Activated T-cell treated with anti-CD3 and anti-CD28 coated beads for 48 hours (primary cell): ENCODE results near the gene RAB20.
"Not testable (repeated sequence)": the region's sequence is repeated elsewhere in the genome, so short reads cannot be mapped to it uniquely, and the experiment has no call there.

Source experiments
- DNase-seq: peaks from one replicate; pipeline ENCODE4 v3.0.0-alpha.2; 2020; ENCODE audit warnings: low read depth

RAB20 gene

DNA sequence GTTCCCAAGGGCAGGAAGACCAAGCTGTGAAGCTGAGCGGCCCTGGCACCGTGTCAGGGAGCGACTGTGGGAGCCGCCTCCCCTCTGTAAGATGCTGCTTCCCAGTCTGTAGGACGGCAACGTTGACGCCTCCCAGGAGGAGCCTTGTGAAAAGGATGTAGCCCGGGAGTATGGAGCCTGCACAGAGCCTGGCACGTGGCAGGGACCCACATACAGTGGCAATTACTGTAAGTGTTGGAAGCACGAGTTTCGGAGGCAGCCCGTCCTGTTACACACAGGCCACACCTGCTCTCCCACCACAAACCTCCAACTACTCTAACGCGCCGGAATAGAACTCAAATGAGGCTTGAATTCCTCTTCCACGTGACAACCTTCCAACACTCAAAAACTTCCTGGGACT lies 6.6 kb downstream of the RAB20 start:
- DNase-seq = no peak

DNA sequence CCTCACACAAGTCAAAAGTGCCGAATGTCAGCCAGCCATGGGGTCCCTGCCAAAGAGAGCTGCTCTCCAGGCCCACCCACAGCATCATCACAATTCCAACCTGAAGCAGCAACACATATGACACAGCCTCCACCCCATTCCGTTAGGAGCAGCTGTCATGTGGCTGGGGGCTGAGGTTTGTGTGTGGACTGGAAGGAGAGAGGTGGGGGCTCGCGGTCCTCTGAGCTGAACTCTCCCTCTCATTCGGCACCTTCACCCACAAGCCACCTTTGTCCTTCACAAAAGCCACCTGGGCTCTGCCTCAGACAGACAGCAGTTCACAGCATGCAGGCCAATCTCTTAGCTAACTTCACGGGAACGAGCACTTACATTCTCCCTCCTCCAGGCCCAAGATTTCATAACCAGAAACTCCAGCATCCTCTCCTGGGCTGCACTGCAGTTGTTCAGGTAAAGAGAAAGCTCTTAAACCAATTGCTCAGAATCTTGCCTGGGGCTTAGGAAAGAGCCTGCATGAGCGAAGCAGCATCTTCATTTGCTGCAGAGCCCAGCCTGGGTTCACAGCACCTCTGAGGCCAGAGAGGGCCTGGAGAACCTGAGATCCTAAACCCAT lies 7.2 kb downstream of the RAB20 start:
- no peak for DNase-seq

DNA sequence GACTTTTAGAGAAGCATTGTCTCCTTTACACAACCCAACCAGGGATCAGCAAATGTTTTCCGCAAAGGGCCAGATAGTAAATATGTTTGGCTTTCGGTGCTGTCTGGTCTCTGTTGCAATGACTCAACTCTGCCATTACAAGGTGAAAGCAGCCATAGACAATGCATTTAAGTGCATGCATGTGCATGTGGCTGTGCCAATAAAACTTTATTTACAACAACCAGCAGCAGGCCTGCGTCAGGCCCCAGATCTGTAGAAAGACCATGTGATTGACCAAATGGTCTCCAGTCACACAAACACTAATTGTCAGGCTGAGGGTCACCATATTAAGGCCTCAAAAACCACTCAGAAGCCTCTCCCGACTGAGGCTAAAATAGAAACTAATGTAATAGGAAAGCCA lies 8.1 kb downstream of the RAB20 start:
- no peak for DNase-seq

DNA sequence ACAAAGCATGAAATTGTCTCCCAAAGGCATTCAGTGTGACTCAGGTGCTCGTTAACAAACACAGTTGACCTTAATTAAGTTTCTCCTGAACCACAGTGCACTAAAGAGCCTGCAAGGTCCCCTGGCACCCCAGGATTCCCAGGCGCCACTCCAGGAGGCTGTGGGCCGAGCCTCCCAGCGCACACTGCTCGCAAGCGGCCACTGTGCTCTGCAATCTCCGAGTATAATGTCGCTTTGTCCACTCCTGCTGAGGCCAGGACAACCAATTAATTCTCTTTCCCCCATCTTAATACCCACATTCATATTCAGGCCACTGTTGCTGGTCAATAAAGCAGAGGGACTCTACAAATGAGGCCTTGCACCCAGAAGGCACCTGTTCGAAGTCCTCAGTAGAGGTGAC lies 8.8 kb downstream of the RAB20 start:
- DNase-seq = no peak

DNA sequence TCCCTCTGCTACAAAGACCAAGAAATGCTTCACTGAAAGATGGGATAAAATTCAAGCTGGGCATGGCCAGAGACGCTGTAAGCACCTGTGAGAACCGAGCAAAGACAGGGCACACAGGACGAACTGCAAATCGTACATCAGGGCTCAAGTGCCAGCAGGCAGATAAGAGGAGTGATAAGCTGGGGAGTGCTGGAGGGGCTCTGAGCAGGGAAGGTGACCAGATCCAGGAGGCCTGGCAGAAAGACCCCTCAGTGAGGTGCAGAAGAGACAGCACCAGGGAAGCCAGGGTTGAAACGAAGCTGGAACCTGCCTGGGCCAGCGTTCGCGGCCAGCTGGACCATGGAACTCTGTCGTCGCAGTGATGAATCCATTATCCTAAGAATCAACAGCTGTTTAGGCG lies 10.2 kb downstream of the RAB20 start:
- DNase-seq = no peak

DNA sequence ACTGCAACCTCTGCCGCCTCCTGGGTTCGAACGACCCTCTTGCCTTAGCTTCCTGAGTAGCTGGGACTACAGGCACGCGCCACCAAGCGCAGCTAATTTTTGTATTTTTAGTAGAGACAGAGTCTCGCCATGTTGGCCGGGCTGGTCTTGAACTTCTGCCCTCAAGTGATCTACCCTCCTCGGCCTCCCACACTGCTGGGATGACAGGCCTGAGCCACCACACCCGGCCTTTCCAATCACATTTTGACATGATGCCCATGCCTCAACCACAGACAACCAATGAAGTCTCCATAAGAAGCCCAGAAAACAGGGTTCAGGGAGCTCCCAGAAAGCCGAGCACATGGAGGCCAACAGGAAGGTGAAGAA lies 11.7 kb downstream of the RAB20 start:
- no peak for DNase-seq

DNA sequence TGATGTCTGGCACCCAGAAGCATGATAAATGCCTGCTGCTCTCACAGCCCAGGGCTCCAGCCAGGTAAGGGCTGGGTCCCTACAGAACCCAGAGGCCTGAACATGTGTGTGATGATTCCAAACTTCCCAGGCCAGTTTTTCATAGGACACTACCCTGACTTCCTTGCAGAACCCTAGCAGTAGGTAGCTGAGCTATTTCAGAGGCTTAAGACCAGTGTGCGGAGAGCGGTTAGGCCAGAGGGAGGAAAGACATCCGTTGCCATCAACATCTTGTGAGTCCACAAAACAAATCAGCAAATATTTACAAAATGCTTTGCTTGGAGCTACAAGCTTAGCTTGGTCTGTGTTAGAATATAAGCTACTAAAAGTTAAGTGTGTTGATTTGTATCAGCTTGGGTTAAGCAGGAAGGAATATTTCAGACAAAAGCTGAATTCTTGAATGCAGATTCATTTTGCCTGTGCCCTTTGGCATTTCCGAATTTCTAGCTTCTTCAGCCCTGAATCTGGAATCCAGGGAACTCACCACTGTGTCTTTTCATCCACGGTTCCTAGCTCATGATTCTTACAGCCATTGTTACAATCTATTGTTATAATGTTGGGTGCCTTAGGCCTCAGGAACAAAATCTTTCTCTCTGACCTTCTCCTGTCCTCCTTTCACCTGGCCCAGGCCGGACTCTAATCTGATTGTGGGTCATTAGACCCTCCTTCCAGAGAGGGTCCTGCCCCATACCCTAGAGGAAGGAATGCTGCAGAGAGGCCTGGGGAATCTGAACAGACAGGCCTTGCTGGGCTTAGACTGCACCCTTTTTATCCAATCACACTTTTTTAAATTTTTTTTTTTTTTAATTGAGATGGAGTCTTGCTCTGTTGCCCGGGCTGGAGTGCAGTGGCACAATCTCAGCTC lies 12.4 kb downstream of the RAB20 start:
- no peak for DNase-seq

DNA sequence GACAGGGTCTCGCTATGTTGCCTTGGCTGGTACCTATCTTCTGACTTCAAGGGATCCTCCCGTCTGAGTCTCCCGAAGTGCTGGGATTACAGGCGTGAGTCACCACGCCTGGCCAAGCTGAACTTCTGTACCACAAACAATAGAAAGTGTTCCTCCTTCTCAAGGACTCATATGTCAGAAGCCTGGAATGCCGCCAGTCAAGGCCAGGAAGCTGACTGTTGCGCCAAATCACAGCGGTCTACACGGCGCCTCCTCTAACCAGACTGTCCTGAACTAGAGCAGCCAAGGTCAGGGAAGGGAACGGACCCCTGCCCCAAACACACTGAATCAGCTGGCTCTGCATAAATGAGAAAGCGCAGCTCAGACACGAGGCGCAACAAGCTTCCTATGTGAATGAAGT lies 14.6 kb downstream of the RAB20 start:
- no peak for DNase-seq

DNA sequence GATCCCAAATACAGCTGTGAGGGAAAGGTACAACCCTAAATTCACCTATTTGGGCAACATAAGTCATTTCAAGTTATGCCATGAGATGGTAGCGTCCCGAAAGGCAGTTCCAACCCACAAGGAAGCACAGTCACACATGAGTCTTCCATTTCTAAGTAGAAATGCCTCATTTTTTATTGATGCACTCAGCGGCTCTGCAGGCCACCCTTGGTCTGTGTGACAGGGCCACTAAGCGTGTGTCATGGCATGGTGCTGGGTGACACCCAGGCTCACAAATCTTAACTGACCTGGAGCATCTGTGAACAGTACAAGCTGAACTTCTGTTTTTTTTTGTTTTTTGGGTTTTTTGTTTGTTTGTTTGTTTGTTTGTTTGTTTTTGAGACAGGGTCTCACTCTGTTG lies 15.1 kb downstream of the RAB20 start:
- DNase-seq = no peak

DNA sequence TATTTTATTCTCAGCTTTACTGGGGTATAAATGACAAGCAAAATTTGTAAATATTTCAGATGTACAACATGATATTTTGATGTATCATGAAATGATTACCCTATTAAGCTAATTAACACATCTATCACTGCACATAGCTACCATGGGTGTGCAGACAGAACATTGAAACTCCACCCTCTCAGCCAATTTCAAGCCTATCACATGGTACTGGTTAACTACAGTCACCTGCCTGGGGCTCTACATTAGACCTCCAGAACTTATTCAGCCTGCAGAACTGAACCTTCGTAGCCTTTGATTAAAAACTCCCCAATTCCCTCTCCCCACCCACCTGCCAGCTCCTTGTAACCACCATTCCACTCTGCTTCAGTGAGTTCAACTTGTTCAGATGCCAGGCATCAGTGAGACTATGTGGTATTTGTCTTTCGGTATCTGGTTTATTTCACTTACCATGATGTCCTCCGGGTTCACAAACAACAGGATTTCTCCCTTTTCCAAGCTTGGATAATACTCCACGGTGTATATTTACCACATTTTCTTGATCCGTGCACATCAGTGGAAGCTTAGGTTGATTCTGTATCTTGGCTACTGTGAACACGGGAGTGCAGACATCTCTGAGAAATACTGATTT lies 19.2 kb downstream of the RAB20 start:
- DNase-seq = no peak

DNA sequence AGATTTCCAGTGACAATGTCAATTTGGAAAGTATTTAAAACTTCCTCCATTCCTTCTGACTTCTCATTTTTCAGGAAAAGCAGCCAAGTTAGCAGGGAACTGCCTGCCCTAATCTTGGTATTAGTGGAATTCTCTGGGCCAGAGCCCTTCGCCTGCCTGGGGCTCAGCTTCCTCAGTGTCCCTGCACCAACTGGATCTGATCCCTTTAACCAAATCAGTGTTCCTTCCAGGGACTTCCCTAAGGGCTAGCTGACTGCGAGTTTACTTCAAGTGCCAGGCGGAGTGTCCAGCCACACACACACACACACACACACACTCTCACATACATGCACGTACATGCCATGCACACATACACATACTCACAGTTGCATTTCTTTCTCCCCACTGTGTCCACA lies 20.0 kb downstream of the RAB20 start:
- DNase-seq = no peak

DNA sequence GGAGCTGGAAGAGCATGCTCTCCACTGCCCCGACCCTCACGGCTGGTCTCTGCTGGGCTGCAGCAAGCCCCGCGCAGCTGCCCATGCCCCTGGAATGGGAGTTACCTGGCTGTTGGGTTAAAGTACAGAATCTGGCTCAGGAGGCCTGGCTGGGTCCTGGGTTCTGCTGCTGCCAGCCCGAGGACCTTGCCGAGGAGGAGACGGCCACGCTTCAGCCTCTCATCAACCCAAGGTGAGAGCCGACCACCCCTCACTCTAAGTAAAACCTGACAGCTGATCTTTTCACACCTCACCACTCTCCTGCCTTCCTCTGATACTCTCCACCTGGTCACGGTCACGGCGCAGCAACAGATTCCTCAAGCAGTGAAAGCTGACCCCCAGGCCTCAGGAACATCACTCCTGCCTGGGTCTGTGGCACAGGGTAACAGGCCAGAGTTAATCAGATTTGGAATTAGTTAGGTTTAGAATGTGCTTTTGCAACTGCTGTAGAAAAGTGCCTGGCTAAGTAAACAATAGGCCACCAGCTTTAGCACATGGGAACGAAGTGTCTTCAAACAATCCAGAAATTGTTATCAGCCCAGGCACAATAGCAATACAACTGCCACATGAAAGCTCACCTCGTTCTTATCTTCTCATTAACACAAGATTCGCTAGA lies 20.5 kb downstream of the RAB20 start:
- no peak for DNase-seq

DNA sequence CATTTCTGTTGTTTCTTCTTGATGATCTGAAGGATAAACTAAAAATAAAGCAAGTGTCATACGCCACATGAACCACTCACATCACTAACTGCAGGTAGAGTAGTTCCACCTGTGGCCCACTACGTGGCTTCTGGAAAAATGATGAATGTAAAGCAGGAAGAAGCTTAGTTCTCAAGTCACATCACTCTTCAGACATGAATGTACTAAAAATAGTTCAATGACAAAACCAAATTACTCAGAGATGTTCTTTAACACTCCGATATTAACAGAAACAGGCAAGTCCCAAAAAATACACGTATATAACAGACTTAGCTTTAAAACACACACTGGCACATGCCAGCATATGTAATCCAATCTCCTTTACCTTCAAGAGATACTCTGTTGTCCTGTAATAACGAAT lies 21.6 kb downstream of the RAB20 start:
- DNase-seq = no peak

DNA sequence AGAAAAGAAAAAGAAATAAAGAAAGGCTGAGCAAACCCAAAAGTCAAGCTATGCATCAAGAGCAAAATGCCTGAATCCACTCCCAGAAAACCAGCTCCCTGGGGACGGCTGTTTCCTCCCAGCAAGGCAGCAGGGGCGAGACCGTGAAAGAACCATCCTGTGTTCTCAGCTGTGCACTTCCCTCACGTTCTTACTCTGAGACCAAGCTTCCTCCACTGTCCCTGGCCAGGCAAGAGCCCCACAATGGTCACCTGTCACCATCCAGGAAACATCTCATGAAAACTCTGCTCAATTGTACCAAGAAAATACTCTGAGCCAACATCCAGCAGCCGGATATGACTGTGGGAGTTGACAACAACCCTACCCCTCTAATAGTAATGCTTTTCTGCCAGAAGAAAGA lies 22.9 kb downstream of the RAB20 start:
- DNase-seq = no peak

DNA sequence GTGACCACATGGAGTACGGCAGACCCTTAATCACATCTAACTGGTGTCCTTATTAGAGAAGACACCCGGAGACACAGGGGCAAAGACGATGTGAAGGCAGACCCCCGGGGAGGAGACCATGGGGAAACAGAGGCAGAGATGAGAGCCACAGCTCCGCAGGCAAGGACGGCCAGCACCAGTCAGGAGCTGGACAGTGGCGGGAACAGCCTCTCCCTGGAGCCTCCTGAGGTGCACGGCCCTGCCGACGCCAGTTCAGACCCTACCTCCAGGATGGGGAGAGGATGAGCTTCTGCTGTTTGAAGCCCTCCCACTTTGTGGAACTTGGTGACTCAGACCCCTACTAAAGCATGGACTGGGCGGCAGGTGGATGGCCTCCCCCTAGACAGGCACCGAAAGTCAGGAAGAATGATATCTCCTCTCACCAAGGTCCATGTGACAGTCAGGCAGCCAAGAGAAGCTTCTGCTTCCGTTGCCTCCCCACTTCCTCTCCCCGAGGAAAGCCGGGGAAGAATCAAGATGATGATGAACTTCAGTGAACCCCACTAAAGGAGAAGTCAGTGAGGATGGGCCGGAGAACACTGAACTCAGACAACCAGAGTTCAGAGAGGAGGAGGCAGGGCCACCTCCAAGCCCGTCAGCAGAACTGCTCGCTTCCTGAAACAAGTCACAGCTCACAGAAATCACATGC lies 25.4 kb downstream of the RAB20 start:
- DNase-seq = no peak

DNA sequence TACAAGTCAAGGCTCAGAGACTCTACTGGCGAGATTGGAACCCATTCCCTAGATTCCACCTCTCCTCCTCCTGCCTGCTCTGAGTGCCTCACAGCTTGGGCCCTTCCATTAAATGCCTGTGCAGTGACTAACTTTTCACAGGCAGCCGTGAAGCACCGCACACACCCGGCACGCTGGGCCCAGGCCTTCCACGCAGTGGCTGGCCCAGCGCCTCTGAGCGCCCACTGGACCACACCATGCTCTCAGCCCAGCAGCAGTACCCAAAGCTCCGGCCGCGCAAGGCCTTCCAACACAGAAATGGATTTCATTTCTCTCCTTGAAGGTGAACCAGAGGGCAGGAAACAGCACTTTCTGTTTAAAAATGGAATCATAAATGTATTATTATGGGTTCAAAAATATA lies 26.0 kb downstream of the RAB20 start:
- no peak for DNase-seq

DNA sequence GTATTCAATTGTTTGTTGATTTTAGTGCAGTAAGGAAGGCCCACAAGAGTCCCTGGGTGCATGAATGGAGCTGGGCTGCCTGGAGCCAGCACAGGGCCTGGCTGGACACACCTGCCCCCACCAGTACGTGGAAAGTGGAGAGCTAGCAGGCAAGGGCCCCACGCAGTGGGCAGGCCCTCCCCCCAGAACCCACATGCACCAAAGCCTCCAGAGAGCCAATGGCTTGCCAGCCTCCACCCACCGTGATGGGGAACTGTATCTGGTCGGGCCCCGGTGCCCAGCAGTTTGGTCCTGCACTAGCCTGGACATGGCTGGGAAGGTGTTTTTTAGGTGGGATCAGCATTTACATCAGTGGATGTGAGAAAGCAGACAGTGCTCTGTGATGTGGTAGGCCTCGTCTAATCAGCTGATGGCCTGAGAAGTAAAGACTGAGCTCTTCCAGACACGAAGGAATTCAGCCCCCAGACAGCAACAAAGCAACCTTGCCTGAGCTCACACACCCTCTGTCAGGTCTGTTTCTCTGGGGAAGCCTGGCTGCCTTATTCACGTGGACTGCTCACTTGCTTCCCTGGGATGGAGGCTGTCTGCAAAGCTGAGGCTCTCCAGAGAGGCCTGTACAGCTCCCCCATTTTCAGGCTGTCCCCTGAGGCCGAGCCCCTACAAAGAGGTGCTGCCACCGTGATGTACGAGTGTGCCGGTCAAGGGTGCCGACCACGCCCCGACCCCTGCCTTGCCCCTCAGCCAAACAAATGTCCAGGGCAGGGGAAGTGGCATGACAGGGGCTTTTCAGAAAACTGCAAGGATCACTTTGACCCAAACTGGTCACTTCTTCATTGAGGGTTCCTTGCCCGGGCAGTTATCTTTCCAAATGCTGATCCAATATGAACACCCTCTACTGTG lies 27.5 kb downstream of the RAB20 start:
- no peak for DNase-seq

DNA sequence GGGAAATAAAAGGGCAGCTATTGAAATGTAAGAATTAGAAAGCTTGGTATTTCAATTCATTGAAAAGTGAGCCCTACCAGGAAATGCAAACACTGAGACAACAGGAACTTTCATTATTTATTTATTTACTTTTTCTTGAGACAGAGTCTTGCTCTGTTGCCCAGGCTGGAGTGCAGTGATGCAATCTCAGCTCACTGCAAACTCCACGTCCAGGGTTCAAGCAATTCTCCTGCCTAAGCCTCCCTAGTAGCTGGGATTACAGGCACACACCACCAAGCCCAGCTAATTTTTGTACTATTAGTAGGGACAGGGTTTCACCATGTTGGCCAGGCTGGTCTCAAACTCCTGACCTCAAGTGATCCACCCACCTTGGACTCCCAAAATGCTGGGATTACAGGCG lies 29.3 kb downstream of the RAB20 start:
- DNase-seq = not testable (repeated sequence)

DNA sequence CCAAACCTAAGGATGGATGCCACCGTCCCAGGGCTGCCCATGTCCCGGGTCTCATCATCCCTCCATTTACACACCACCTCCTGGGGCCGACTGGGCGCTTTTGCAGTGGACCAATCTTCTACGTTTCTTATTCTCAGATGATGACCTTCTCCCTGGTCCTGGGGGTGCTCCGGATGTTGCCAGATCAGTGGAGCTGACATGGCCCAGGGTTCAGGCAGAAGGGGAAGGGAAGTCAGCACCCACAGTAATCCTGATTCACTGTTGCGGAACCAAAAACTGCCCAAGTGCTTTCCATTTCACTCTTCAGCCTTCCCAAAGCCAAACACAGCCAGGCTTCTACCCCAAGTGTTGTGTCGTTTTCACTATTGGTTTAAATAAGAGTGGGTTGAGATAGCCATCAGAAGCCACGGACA lies 29.8 kb downstream of the RAB20 start:
- no peak for DNase-seq

DNA sequence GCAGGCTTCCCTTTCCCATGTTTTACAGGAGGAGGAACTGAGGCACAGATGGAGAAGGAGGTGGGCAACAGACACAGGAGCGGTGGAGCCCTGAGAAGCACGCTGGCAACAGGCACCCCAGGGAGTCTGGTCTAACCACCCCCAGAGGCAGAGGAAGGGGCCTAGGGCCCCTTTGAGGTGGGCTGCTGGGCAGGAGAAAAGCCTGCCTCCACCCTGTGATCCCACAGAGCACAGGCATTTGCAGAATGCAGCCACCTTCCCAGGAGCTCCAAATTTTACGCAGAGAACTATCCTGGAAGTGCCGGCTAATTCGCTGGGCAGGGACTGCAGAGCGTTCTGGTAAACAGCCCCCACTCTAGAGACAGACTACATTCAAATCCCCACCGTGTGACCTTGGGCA lies 30.4 kb downstream of the RAB20 start:
- no peak for DNase-seq
